Measurements from ENCODE around the gene NADK.

- TF ChIP-seq CTCF (IDR thresholded peaks at IDR 0.05; ENCODE audit: borderline replicate concordance, extremely low read depth, low read length, poor library complexity, severe bottlenecking) (no peak), EZH2 (IDR thresholded peaks at IDR 0.05; ENCODE audit: borderline replicate concordance, low read depth, low read length, severe bottlenecking) (no peak)
Measured at GRCh38 chr1:1793481-1794244, 15.4 kb upstream of the NADK start.

Data from DND-41 (cell line).